Kidney epithelial cell (primary cell): Measurements from ENCODE around the gene LTBR. TPM values are rescaled to one million over a fixed set of nuclear protein-coding genes. Genes with fewer than 3 reads are reported as not detected.

Source experiments
- DNase-seq: peaks from one replicate; pipeline ENCODE4 v3.0.0-alpha.2; 2010; ENCODE audit warnings: low read depth
- H3K27me3 ChIP-seq: 2 replicates; pipeline ENCODE4 v1.6.0; 2011; ENCODE audit warnings: low read length; ENCODE audit not compliant: control insufficient read depth, insufficient read depth
- H3K36me3 ChIP-seq: 2 replicates; pipeline ENCODE4 v1.5.1; 2011; ENCODE audit warnings: low read length; ENCODE audit not compliant: control insufficient read depth, insufficient read depth
- H3K4me3 ChIP-seq: 2 replicates; pipeline ENCODE4 v1.5.1; 2011; ENCODE audit warnings: low read depth, mild to moderate bottlenecking, control low read depth, low read length
- total RNA-seq: library from RNA; depleted of rRNA; stranded (reverse); fragments of >200 nt; gene quantifications from 2 replicates; pipeline ENCODE4 v1.2.3, GENCODE V29; 2015
- TF ChIP-seq, protein P1 (sequence below): IDR thresholded peaks from 2 replicates; pipeline ENCODE4 v1.5.1; 2011; ENCODE audit warnings: mild to moderate bottlenecking, moderate library complexity, low read length, control low read depth, inconsistent platforms; ENCODE audit not compliant: insufficient read depth, poor library complexity, severe bottlenecking

LTBR gene
- total RNA-seq, 1 donor from 2014 or later = 134 TPM

DNA sequence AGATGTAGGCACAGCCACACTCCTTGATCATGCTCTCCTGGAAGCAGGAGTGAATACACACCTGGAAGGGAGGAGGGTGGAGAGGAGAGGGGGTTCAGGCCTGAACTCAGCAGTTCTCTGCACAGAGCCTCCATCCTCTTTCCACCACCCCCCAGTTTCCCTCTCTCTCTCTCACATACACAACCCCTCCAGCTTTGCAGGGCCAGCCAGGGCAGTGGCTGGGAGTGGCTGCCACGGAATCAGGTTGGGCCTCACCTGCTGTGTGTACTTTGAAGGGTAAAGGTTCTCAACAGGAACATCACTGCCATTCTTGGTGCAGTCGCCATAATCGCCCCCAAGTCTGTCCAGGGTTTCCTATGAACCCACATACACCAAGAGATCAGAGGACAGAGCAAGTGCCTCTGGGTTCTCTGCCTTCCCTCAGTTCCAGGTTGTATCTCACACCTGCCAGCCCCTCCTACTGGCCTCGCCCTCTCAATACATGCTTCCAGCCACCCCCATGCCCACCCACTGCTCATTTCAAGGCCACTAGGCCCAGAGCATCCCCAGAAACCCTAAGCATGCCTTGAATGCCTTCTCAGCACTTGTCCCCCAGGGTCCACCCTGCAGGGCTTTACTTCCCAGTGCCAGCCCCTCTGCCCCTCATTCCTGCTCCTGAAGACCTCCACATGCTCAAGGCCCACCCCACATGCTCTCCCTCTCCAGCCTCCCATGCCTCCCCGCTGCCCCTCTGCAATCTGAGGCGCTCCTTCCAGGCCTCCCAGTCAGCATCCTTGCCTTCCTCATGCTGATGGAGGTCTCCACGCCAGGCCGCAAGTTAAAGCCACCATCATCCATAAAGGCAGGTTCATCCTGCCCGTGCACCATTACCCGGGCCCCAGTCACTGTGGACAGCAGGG lies 29.2 kb upstream of the LTBR start:
- no peaks in the 10 kb centered on the region for H3K27me3 ChIP-seq
- no peak overlapping the region for H3K4me3 ChIP-seq
- DNase-seq = no peak
- H3K36me3 ChIP-seq = no peaks in the 10 kb centered on the region
- TF ChIP-seq, protein P1, sequence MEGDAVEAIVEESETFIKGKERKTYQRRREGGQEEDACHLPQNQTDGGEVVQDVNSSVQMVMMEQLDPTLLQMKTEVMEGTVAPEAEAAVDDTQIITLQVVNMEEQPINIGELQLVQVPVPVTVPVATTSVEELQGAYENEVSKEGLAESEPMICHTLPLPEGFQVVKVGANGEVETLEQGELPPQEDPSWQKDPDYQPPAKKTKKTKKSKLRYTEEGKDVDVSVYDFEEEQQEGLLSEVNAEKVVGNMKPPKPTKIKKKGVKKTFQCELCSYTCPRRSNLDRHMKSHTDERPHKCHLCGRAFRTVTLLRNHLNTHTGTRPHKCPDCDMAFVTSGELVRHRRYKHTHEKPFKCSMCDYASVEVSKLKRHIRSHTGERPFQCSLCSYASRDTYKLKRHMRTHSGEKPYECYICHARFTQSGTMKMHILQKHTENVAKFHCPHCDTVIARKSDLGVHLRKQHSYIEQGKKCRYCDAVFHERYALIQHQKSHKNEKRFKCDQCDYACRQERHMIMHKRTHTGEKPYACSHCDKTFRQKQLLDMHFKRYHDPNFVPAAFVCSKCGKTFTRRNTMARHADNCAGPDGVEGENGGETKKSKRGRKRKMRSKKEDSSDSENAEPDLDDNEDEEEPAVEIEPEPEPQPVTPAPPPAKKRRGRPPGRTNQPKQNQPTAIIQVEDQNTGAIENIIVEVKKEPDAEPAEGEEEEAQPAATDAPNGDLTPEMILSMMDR = no peak

- TF ChIP-seq, protein P1 = no peak
- no peak for DNase-seq
- Histone ChIP-seq H3K4me3 (no peak overlapping the region), H3K36me3 (no peaks in the 10 kb centered on the region), H3K27me3 (no peaks in the 10 kb centered on the region)
These were observed 28.2 kb upstream of the LTBR start for GRCh38 chr12:6355491-6356373.

- DNase-seq = no peak
- no peaks in the 10 kb centered on the region for H3K36me3 ChIP-seq
- TF ChIP-seq, protein P1 = no peak
- H3K4me3 ChIP-seq = no peak overlapping the region
- no peaks in the 10 kb centered on the region for H3K27me3 ChIP-seq
These were observed 27.6 kb upstream of the LTBR start for GRCh38 chr12:6356374-6356820.

DNA sequence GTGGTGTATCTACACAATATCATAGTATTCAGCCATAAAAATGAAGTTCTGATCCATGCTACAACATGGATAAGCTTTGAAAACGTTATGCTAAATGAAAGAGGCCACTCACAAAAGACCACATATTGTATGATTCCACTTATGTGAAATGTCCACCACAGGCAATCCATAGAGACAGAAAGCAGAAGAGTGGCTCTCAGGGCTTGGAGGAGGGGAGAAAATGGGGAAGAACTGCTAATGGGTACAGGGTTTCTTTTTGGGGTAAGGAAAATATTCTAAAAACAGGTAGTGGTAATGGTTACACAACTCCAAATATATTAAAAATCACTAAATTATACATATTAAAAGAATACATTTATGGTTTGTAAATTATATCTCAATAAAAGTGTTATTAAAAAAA lies 25.1 kb upstream of the LTBR start:
- Histone ChIP-seq H3K27me3 (no peaks in the 10 kb centered on the region), H3K36me3 (no peaks in the 10 kb centered on the region), H3K4me3 (no peak overlapping the region)
- no peak for DNase-seq
- TF ChIP-seq, protein P1 = no peak

DNA sequence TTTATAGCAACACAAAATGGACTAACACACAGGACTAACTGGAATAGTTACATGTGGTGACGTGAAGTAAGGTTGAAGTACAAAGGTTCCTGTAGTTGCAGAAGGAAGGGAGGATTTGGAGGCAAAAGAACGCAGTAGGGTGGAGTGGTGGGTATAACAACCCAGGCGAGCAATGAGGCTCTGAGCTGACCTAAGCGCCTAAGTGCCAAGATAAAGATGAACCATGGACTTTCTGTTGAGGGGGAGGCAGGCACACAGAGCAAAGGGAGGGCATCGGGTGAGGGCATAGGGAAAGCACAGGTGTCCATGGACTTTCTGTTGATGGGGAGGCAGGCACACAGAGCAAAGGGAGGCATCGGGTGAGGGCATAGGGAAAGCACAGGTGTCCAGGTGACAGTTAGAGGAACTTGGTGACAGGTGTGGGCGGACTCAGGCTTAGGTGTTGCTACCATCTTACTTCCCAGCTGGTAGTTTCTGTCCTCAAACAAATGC lies 23.8 kb upstream of the LTBR start:
- no peaks in the 10 kb centered on the region for H3K27me3 ChIP-seq
- H3K36me3 ChIP-seq = no peaks in the 10 kb centered on the region
- no peak overlapping the region for H3K4me3 ChIP-seq
- TF ChIP-seq, protein P1 = no peak
- no peak for DNase-seq
